ENCODE measurements around the gene PLCXD1. TPM values are rescaled to one million over a fixed set of nuclear protein-coding genes. Genes with fewer than 3 reads are reported as not detected.
"Not testable (repeated sequence)": the region's sequence is repeated elsewhere in the genome, so short reads cannot be mapped to it uniquely, and the experiment has no call there.

Gene PLCXD1
- total and polyA plus RNA-seq, 9 donors = 2.6 to 19.4 (median 11.8) TPM

- WGBS, 3 donors = 56 to 59% (median 56%) methylated on average over 28 of the region's 28 CpGs
- no peaks in the 10 kb centered on the region for H3K27me3 ChIP-seq
- H3K4me3 ChIP-seq = no peak overlapping the region
- TF ChIP-seq EP300 (IDR thresholded peaks at IDR 0.05) (no peak), POLR2A (IDR thresholded peaks at IDR 0.05) (no peak), CTCF (IDR thresholded peaks at IDR 0.05) (no peak)
- no peak overlapping the region for H3K27ac ChIP-seq
- H3K9me3 ChIP-seq = no peaks in the 10 kb centered on the region
- intact Hi-C loops (cut with DNase I) = no loop called here
- H3K36me3 ChIP-seq = no peaks in the 10 kb centered on the region
- DNase-seq = no peak
- no peaks in the 10 kb centered on the region for H3K4me1 ChIP-seq (ENCODE audit: insufficient read depth)
Observed at GRCh38 chrX:255923-256331, 25.3 kb upstream of the PLCXD1 start.

GRCh38 chrX:257054-257453, 24.1 kb upstream of the PLCXD1 start:
- DNase-seq; H3K36me3 ChIP-seq; H3K9me3 ChIP-seq; H3K4me1 ChIP-seq (ENCODE audit: insufficient read depth); H3K27ac ChIP-seq; H3K4me3 ChIP-seq; H3K27me3 ChIP-seq; intact Hi-C loops (cut with DNase I): not testable (repeated sequence)
- WGBS, 3 donors = 82 to 92% (median 87%) methylated on average over 14 of the region's 14 CpGs

- intact Hi-C loops (cut with DNase I) = no loop called here
- DNase-seq = no peak
- WGBS, 3 donors = 67 to 84% (median 69%) methylated on average over 21 of the region's 21 CpGs
Observed at GRCh38 chrX:257681-258289, 23.4 kb upstream of the PLCXD1 start.

GRCh38 chrX:258291-259040, 22.7 kb upstream of the PLCXD1 start:
- H3K4me1 ChIP-seq (ENCODE audit: insufficient read depth) = peaks cover 3% of the 10 kb centered on the region
- intact Hi-C loops (cut with DNase I) = no loop called here
- H3K27me3 ChIP-seq = no peaks in the 10 kb centered on the region
- 75 to 79% (median 76%) methylated on average over 8 of the region's 8 CpGs for WGBS, 3 donors
- no peak for TF ChIP-seq CTCF (IDR thresholded peaks at IDR 0.05)
- no peak for TF ChIP-seq POLR2A (IDR thresholded peaks at IDR 0.05)
- no peak for TF ChIP-seq EP300 (IDR thresholded peaks at IDR 0.05)
- H3K4me3 ChIP-seq = no peak overlapping the region
- no peak for DNase-seq
- no peaks in the 10 kb centered on the region for H3K36me3 ChIP-seq
- H3K9me3 ChIP-seq = no peaks in the 10 kb centered on the region
- H3K27ac ChIP-seq = no peak overlapping the region

More at GRCh38 chrX:257681-258289, 23.4 kb upstream of the PLCXD1 start:
- TF ChIP-seq CTCF (IDR thresholded peaks at IDR 0.05) (no peak), EP300 (IDR thresholded peaks at IDR 0.05) (no peak), POLR2A (IDR thresholded peaks at IDR 0.05) (no peak)
- peaks cover 3% of the 10 kb centered on the region for H3K4me1 ChIP-seq (ENCODE audit: insufficient read depth)
- H3K27me3 ChIP-seq = no peaks in the 10 kb centered on the region
- no peak overlapping the region for H3K4me3 ChIP-seq
- H3K36me3 ChIP-seq = no peaks in the 10 kb centered on the region
- no peak overlapping the region for H3K27ac ChIP-seq
- no peaks in the 10 kb centered on the region for H3K9me3 ChIP-seq

All from ovary (tissue), 9 donors.